A549 (cell line): ENCODE results near the gene DNAJB14. TPM values are rescaled to one million over a fixed set of nuclear protein-coding genes. Genes with fewer than 3 reads are reported as not detected.

Experiments used
- ATAC-seq, 2 experiments: fragments of 200-7000 bp in 1 of 2; fragments of >200 bp in 1 of 2; cut with Nextera tagmentation in 1 of 2; cut with Tn5 transposase in 1 of 2; 3 replicates each; pipeline versions ENCODE4 v1.8.0 to v1.9.1; 2018 to 2020; ENCODE audit warnings: mild to moderate bottlenecking in 1 of 2, moderate library complexity in 1 of 2
- CTCF ChIA-PET: fragments of 300-600 bp; sonication (Branson Sonifier 250); formaldehyde crosslinking; extraction: SDS; loops from one replicate; lab custom pipeline; 2021; ENCODE audit warnings: antibody characterized with exemption, inconsistent platforms; lab: Yijun Ruan, JAX
- POLR2A ChIA-PET: fragments of 350-600 bp; formaldehyde crosslinking; extraction: SDS; loops from one replicate; lab custom pipeline; 2021; ENCODE audit warnings: antibody characterized with exemption, inconsistent platforms; lab: Yijun Ruan, JAX
- DNase-seq, 2 experiments: peaks; one replicate each; pipeline versions ENCODE4 v3.0.0 to v3.0.0-alpha.2; 2011 to 2016; ENCODE audit warnings: low read depth in 1 of 2, low spot score in 1 of 2
- FAIRE-seq: peaks from 2 replicates; lab custom pipeline; 2011; peaks lifted over from hg19 to GRCh38; lab: Jason Lieb, UNC
- H3K27ac ChIP-seq, 2 experiments: fragments of >200 bp; sonication (Bioruptor Twin); formaldehyde crosslinking; 3 replicates each; pipeline ENCODE4 v1.5.1; 2016 to 2017
- H3K4me1 ChIP-seq: fragments of >200 bp; sonication (Bioruptor Twin); formaldehyde crosslinking; 3 replicates; pipeline ENCODE4 v1.6.1; 2016
- H3K4me2 ChIP-seq: fragments of >200 bp; sonication (Bioruptor Twin); formaldehyde crosslinking; 3 replicates; pipeline ENCODE4 v1.6.1; 2016
- H3K4me3 ChIP-seq: fragments of >200 bp; sonication (Bioruptor Twin); formaldehyde crosslinking; 3 replicates; pipeline ENCODE4 v1.5.1; 2016
- H3K9me3 ChIP-seq: fragments of >200 bp; sonication (Bioruptor Twin); formaldehyde crosslinking; 3 replicates; pipeline ENCODE4 v1.6.1; 2016
- BHLHE40 ChIP-seq: IDR thresholded peaks from 2 replicates; pipeline ENCODE4 v1.6.1; 2012; ENCODE audit warnings: low read depth, low read length, inconsistent platforms
- CBX2 ChIP-seq: fragments of 200-600 bp; sonication (generic); IDR thresholded peaks from 2 replicates; pipeline ENCODE4 v1.6.1; 2016; ENCODE audit warnings: low read depth, mild to moderate bottlenecking, borderline replicate concordance
- CTCF ChIP-seq: fragments of >200 bp; sonication (Bioruptor Twin); formaldehyde crosslinking; IDR thresholded peaks from 3 replicates; pipeline ENCODE4 v1.5.1; 2016
- E2F6 ChIP-seq: IDR thresholded peaks from 2 replicates; pipeline ENCODE4 v1.6.1; 2012; ENCODE audit warnings: low read depth, borderline replicate concordance
- EHMT2 ChIP-seq: fragments of 200-600 bp; sonication (generic); IDR thresholded peaks from 2 replicates; pipeline ENCODE4 v1.6.1; 2016; ENCODE audit warnings: antibody characterized with exemption, low read depth, mild to moderate bottlenecking, moderate library complexity
- FOSB ChIP-seq: fragments of 250-450 bp; sonication (Bioruptor Pico); IDR thresholded peaks from 2 replicates; pipeline ENCODE4 v1.5.0; 2020; ENCODE audit warnings: mild to moderate bottlenecking, moderate library complexity
- FOSL2 ChIP-seq, 2 experiments: fragments of 450-650 bp in 1 of 2; fragments of >200 bp in 1 of 2; sonication (Bioruptor Twin) in 1 of 2; formaldehyde crosslinking; IDR thresholded peaks; 2 replicates each; pipeline versions ENCODE4 v1.5.0 to v1.6.1; 2016 to 2020; ENCODE audit warnings: mild to moderate bottlenecking in 1 of 2, moderate library complexity in 1 of 2
- FOXS1 ChIP-seq: fragments of 250-450 bp; sonication (Bioruptor Pico); IDR thresholded peaks from 2 replicates; pipeline ENCODE4 v1.5.0; 2020; ENCODE audit warnings: mild to moderate bottlenecking, moderate library complexity
- HDAC2 ChIP-seq: fragments of 200-600 bp; sonication (generic); IDR thresholded peaks from 2 replicates; pipeline ENCODE4 v1.6.1; 2016
- HMGXB4 ChIP-seq: fragments of 250-450 bp; sonication (Bioruptor Pico); IDR thresholded peaks from 2 replicates; pipeline ENCODE4 v1.5.0; 2021; ENCODE audit warnings: mild to moderate bottlenecking, moderate library complexity, borderline replicate concordance
- JUN ChIP-seq, 2 experiments: fragments of >200 bp; sonication (Bioruptor Twin); formaldehyde crosslinking; IDR thresholded peaks; 2 replicates in 1 of 2; 3 replicates in 1 of 2; pipeline ENCODE4 v1.6.1; 2016 to 2017
- MAX ChIP-seq: IDR thresholded peaks from 2 replicates; pipeline ENCODE4 v1.6.1; 2012
- MYC ChIP-seq: IDR thresholded peaks from 2 replicates; pipeline ENCODE4 v1.6.1; 2012; ENCODE audit warnings: mild to moderate bottlenecking, inconsistent platforms, low read length, improper control_type of control experiment, borderline replicate concordance
- PHF8 ChIP-seq: fragments of 200-600 bp; sonication (generic); IDR thresholded peaks from 2 replicates; pipeline ENCODE4 v1.6.1; 2016; ENCODE audit warnings: low read depth, mild to moderate bottlenecking, antibody characterized with exemption, moderate library complexity, borderline replicate concordance
- RAD21 ChIP-seq, 2 experiments: fragments of >200 bp in 1 of 2; sonication (Bioruptor Twin) in 1 of 2; formaldehyde crosslinking in 1 of 2; IDR thresholded peaks in 1 of 2; conservative IDR thresholded peaks in 1 of 2; 2 replicates in 1 of 2; 3 replicates in 1 of 2; pipeline ENCODE4 v1.6.1; 2012 to 2018; ENCODE audit warnings: inconsistent platforms in 1 of 2
- REST ChIP-seq: fragments of 200-600 bp; sonication (generic); IDR thresholded peaks from 2 replicates; pipeline ENCODE4 v1.6.1; 2016; ENCODE audit warnings: antibody characterized with exemption, mild to moderate bottlenecking, moderate library complexity
- RNF2 ChIP-seq: fragments of 200-600 bp; sonication (generic); IDR thresholded peaks from 2 replicates; pipeline ENCODE4 v1.6.1; 2016; ENCODE audit warnings: low read depth, mild to moderate bottlenecking, antibody characterized with exemption, moderate library complexity, borderline replicate concordance
- ZFP36 ChIP-seq: fragments of 450-650 bp; IDR thresholded peaks from 2 replicates; pipeline ENCODE4 v1.6.1; 2014; ENCODE audit warnings: borderline replicate concordance; ENCODE audit not compliant: partially characterized antibody
- ZNF302 ChIP-seq: fragments of 250-450 bp; sonication (Bioruptor Pico); IDR thresholded peaks from 2 replicates; pipeline ENCODE4 v1.9.0; 2021; ENCODE audit warnings: inconsistent platforms, mild to moderate bottlenecking, moderate library complexity
- ZSCAN20 ChIP-seq: fragments of 250-450 bp; sonication (Bioruptor Pico); IDR thresholded peaks from 2 replicates; pipeline ENCODE4 v1.8.0; 2022; ENCODE audit warnings: mild to moderate bottlenecking, moderate library complexity
- WGBS: methylation state at CpG from one replicate; pipeline ENCODE4 v1.1.6; 2017; ENCODE audit errors: missing lambda C conversion rate; 5-methylcytosine and 5-hydroxymethylcytosine counted together
- polyA plus RNA-seq, 4 experiments: library from polyadenylated mRNA; depleted of rRNA in 3 of 4; stranded (reverse); fragments of >200 nt; fragmentation: RNase III in 1 of 4; extraction: RNeasy Plus Mini Kit Qiagen cat#74134 plus additional on column Dnase treatment in 1 of 4; gene quantifications; 2 replicates in 3 of 4; 3 replicates in 1 of 4; pipeline ENCODE4 v1.2.3, GENCODE V29; 2011 to 2017

DNAJB14 gene
- polyA plus RNA-seq, 2 of the 4 experiments (the other 2 are of a cell fraction) = 22.8 to 34.0 TPM

GRCh38 chr4:99894998-99895397 is 51.4 kb downstream of the DNAJB14 start:
- ATAC-seq (no peak), DNase-seq (no peak), FAIRE-seq (no peak)
- ChIA-PET POLR2A (interaction anchor here (1.4 to 2.1 kb wide), 4 partner anchors 51 to 332 kb away, joined by 11 to 15 read pairs (median 12); partner anchors contain the start of genes DNAJB14, H2AZ1 and TRMT10A), CTCF (interaction anchor here (2.1 kb wide), 1 partner anchor 54 kb away, joined by 7 read pairs; no protein-coding TSS in a partner anchor)
- Histone ChIP-seq H3K4me2 (peak overlapping the region; percentile 95), H3K27ac (peak overlapping the region; percentile 76 to 78), H3K9me3 (no peaks in the 10 kb centered on the region), H3K4me1 (peaks cover 6% of the 10 kb centered on the region; the same call in 1 of the 3 replicates)
- 89% methylated on average over 16 of the region's 16 CpGs for WGBS
- TF ChIP-seq FOSB (CRISPR knock-in tag) = no peak
- no peak for TF ChIP-seq E2F6
- no peak for TF ChIP-seq REST
- no peak for TF ChIP-seq FOSL2 (IDR thresholded peaks at IDR 0.05)
- TF ChIP-seq FOSL2 (CRISPR knock-in tag; IDR thresholded peaks at IDR 0.05) = no peak
- no peak for TF ChIP-seq HMGXB4 (CRISPR knock-in tag)
- TF ChIP-seq HDAC2 = no peak
- TF ChIP-seq CTCF = no peak
- no peak for TF ChIP-seq RAD21 (conservative IDR thresholded peaks at IDR 0.05 in 1 of 2, IDR thresholded peaks at IDR 0.05 in 1 of 2)
- TF ChIP-seq CBX2 = no peak
- TF ChIP-seq ZFP36 = no peak
- TF ChIP-seq, all 56 proteins: peak for 0
- H3K4me3 ChIP-seq = peak overlapping the region; percentile 79

- FAIRE-seq = no peak
- Histone ChIP-seq H3K4me2 (peak within 1 kb of the TSS; percentile 98), H3K9me3 (no peaks in the 10 kb centered on the region), H3K27ac (peak within 1 kb of the TSS; percentile 78 to 91), H3K4me1 (peaks cover 6% of the 10 kb centered on the region; the same call in 1 of the 3 replicates), H3K4me3 (peak within 1 kb of the TSS; percentile 79)
- DNase-seq = peak; percentile 60 to 87
- ATAC-seq = peak; percentile 99 to 100
- ChIA-PET CTCF (interaction anchor here (2.1 kb wide), 1 partner anchor 55 kb away, joined by 7 read pairs; no protein-coding TSS in a partner anchor), POLR2A (interaction anchor here (1.4 to 2.1 kb wide), 4 partner anchors 52 to 331 kb away, joined by 11 to 15 read pairs (median 12); partner anchors contain the start of genes DNAJB14, H2AZ1 and TRMT10A)
- WGBS = 96% methylated on average over 1 of the region's 40 CpGs
- TF ChIP-seq BHLHE40 (no peak), MYC (no peak), FOXS1 (CRISPR knock-in tag) (no peak), MAX (peak; percentile 45), JUN (IDR thresholded peaks at IDR 0.05) (peak; percentile 19 to 75; a peak in 3 of 5 replicates), ZSCAN20 (CRISPR knock-in tag) (no peak), ZFP36 (no peak), RNF2 (no peak), REST (no peak), EHMT2 (no peak), ZNF302 (CRISPR knock-in tag) (no peak), PHF8 (peak; percentile 55; the same call in 1 of the 2 replicates)
Measured at GRCh38 chr4:99894161-99894997, 52.0 kb downstream of the DNAJB14 start, which contains the start of gene LAMTOR3. LAMTOR3 (minus strand) TSS chr4:99894427; CDS start chr4:99893963, 464 bp downstream.
